HepG2 (cell line): ENCODE results near the gene HCFC1R1. TPM values are rescaled to one million over a fixed set of nuclear protein-coding genes. Genes with fewer than 3 reads are reported as not detected.

Experiments used
- ATAC-seq: fragments of 200-7000 bp; cut with Tn5 transposase; 3 replicates; pipeline ENCODE4 v1.9.1; 2020; ENCODE audit warnings: mild to moderate bottlenecking, moderate library complexity
- BruUV-seq: library from RNA; stranded (reverse); fragments of 400-500 nt; replicated peaks from 2 replicates; lab custom pipeline; 2021; lab: Mats Ljungman, UMichigan
- CTCF ChIA-PET: fragments of 300-600 bp; formaldehyde crosslinking; extraction: SDS; loops from one replicate; lab custom pipeline; 2021; ENCODE audit warnings: low total read pairs, inconsistent platforms, low intra/inter-chr PET ratio; lab: Yijun Ruan, JAX
- POLR2A ChIA-PET: fragments of 350-600 bp; sonication (Branson Sonifier 250); formaldehyde crosslinking; loops from one replicate; lab custom pipeline; 2020; ENCODE audit warnings: antibody characterized with exemption, inconsistent platforms; lab: Yijun Ruan, JAX
- DNase-seq: peaks from one replicate; pipeline ENCODE4 v3.0.0-alpha.2; 2015; ENCODE audit warnings: low spot score
- FAIRE-seq: peaks from 3 replicates; lab custom pipeline; 2011; peaks lifted over from hg19 to GRCh38; lab: Jason Lieb, UNC
- H2AFZ ChIP-seq: one replicate; pipeline ENCODE4 v1.6.1; 2011; ENCODE audit warnings: low read length, inconsistent platforms
- H3K27ac ChIP-seq: fragments of 300-600 bp; 3 replicates; pipeline ENCODE4 v1.8.0; 2011; ENCODE audit warnings: mixed run types, mild to moderate bottlenecking, mixed read lengths, low read length, inconsistent platforms; ENCODE audit not compliant: insufficient read depth; ENCODE audit errors: extremely low read length
- H3K27me3 ChIP-seq, 2 experiments: fragments of 200-600 bp in 1 of 2; 2 replicates in 1 of 2; 3 replicates in 1 of 2; pipeline versions ENCODE4 v1.6.0 to v1.8.0; 2011; ENCODE audit warnings: low read length in 2 of 2, mild to moderate bottlenecking in 2 of 2, moderate library complexity in 2 of 2, inconsistent platforms in 1 of 2; ENCODE audit not compliant: insufficient read depth in 2 of 2, control insufficient read depth in 1 of 2
- H3K36me3 ChIP-seq, 2 experiments: fragments of 200-600 bp in 1 of 2; replicated peaks in 1 of 2; 2 replicates in 1 of 2; 3 replicates in 1 of 2; pipeline versions ENCODE4 v1.5.1 to v1.8.0; 2011; ENCODE audit warnings: low read length in 2 of 2, inconsistent platforms in 1 of 2; ENCODE audit not compliant: insufficient read depth in 2 of 2, control insufficient read depth in 1 of 2
- H3K4me1 ChIP-seq: 2 replicates; pipeline ENCODE4 v1.5.1; 2012; ENCODE audit warnings: low read length, inconsistent platforms; ENCODE audit not compliant: insufficient read depth
- H3K4me2 ChIP-seq: 2 replicates; pipeline ENCODE4 v1.6.0; 2011; ENCODE audit warnings: low read depth, low read length, inconsistent platforms
- H3K4me3 ChIP-seq, 3 experiments: fragments of 200-600 bp in 1 of 3; sonication (generic), shearing (Covaris generic) in 1 of 3; replicated peaks in 1 of 3; 2 replicates each; pipeline ENCODE4 v1.5.1; 2011 to 2016; ENCODE audit warnings: low read length in 3 of 3, inconsistent platforms in 2 of 3, low read depth in 2 of 3, mild to moderate bottlenecking in 2 of 3, control low read depth in 1 of 3, mixed read lengths in 1 of 3; ENCODE audit not compliant: insufficient read depth in 1 of 3
- H3K79me2 ChIP-seq: one replicate; pipeline ENCODE4 v1.6.1; 2011; ENCODE audit warnings: low read length, inconsistent platforms; ENCODE audit not compliant: insufficient read depth
- H3K9ac ChIP-seq: 2 replicates; pipeline ENCODE4 v1.6.0; 2011; ENCODE audit warnings: mild to moderate bottlenecking, low read depth, low read length, inconsistent platforms; ENCODE audit not compliant: insufficient read depth
- H3K9me3 ChIP-seq: 2 replicates; pipeline ENCODE4 v1.5.1; 2012; ENCODE audit warnings: mild to moderate bottlenecking, low read length
- H4K20me1 ChIP-seq: 2 replicates; pipeline ENCODE4 v1.6.0; 2011; ENCODE audit warnings: inconsistent platforms, mild to moderate bottlenecking, low read length, moderate library complexity; ENCODE audit not compliant: insufficient read depth
- KDM2A ChIP-seq: sonication (generic); formaldehyde crosslinking; IDR thresholded peaks from 2 replicates; pipeline ENCODE4 v1.4.0; 2020; ENCODE audit warnings: low read depth, missing genetic modification reagents, borderline replicate concordance
- MXI1 ChIP-seq: IDR thresholded peaks from 3 replicates; pipeline ENCODE4 v1.6.1; 2012; ENCODE audit warnings: low read depth, low read length, inconsistent platforms, borderline replicate concordance
- PAF1 ChIP-seq: IDR thresholded peaks from 2 replicates; pipeline ENCODE4 v1.6.1; 2016; ENCODE audit warnings: missing genetic modification reagents, missing compliant biosample characterization
- POLR2A ChIP-seq, 2 experiments: IDR thresholded peaks; 2 replicates each; pipeline ENCODE4 v1.6.1; 2011; ENCODE audit warnings: low read depth in 2 of 2, low read length in 2 of 2, mild to moderate bottlenecking in 1 of 2, moderate library complexity in 1 of 2; ENCODE audit not compliant: insufficient read depth in 1 of 2
- POLR2AphosphoS5 ChIP-seq: IDR thresholded peaks from 2 replicates; pipeline ENCODE4 v1.6.1; 2012; ENCODE audit warnings: low read depth, low read length
- POLR2G ChIP-seq: fragments of 200-400 bp; formaldehyde crosslinking; IDR thresholded peaks from 2 replicates; pipeline ENCODE4 v1.6.1; 2018; ENCODE audit warnings: mild to moderate bottlenecking, low read depth, low read length, moderate library complexity
- TRIM22 ChIP-seq: fragments of 450-650 bp; IDR thresholded peaks from 2 replicates; pipeline ENCODE4 v1.6.1; 2017
- ZFAT ChIP-seq: sonication (generic); formaldehyde crosslinking; conservative IDR thresholded peaks from 2 replicates; pipeline ENCODE4 v1.8.1; 2023; ENCODE audit warnings: missing genetic modification reagents, inconsistent platforms
- ZFP36L2 ChIP-seq: sonication (generic); formaldehyde crosslinking; IDR thresholded peaks from 2 replicates; pipeline ENCODE4 v1.4.0; 2020; ENCODE audit warnings: missing genetic modification reagents
- ZKSCAN8 ChIP-seq: IDR thresholded peaks from 2 replicates; pipeline ENCODE4 v1.6.1; 2016; ENCODE audit warnings: borderline replicate concordance, missing genetic modification reagents, missing compliant biosample characterization
- WGBS: methylation state at CpG from one replicate; pipeline ENCODE4 v1.1.6; 2017; ENCODE audit warnings: low lambda C conversion rate; 5-methylcytosine and 5-hydroxymethylcytosine counted together
- in situ Hi-C: cut with HindIII; loops from 2 replicates; pipeline ENCODE4 v1.10.0; 2017; ENCODE audit warnings: low pct_unique_long_range_greater_than_20kb; ENCODE audit not compliant: extremely low pct_ligation_motif_present
- intact Hi-C: fragments of 100-400 bp; cut with micrococcal nuclease; formaldehyde crosslinking; loops from one replicate; pipeline ENCODE4 v1.10.0; 2022; ENCODE audit not compliant: unreplicated experiment
- polyA plus RNA-seq, 8 experiments: library from polyadenylated mRNA; depleted of rRNA in 3 of 8; stranded (reverse) in 7 of 8; unstranded in 1 of 8; fragments of >200 nt; fragmentation: Illumina TruSeq in 4 of 8; extraction: Trizol in 4 of 8; gene quantifications; 2 replicates each; pipeline versions ENCODE4 v1.2.1 to v1.2.3, GENCODE V29; 2011 to 2016; ENCODE audit warnings: low read depth in 4 of 8, missing spikeins in 1 of 8, mixed read lengths in 1 of 8; ENCODE audit not compliant: insufficient read depth in 1 of 8
- total RNA-seq, 5 experiments: library from RNA; depleted of rRNA; stranded (reverse); fragments of >200 nt; fragmentation: Illumina TruSeq; extraction: Trizol; gene quantifications; 2 replicates each; pipeline ENCODE4 v1.2.3, GENCODE V29; 2016; ENCODE audit warnings: low read depth in 1 of 5

The HCFC1R1 gene
- total and polyA plus RNA-seq, 2 of the 13 experiments (the other 11 are each of a cell fraction or from before 2014, with no cell fraction given), result 13.8 to 16.1 TPM

- intact Hi-C loops, result no loop called here
- Histone ChIP-seq H3K79me2 (peaks cover 3% of the 10 kb centered on the region), H3K27me3 (peaks cover 2 to 13% of the 10 kb centered on the region in 2 experiments; a peak in 4 of 5 replicates), H3K9me3 (no peaks in the 10 kb centered on the region), H3K36me3 (peaks cover 9 to 16% of the 10 kb centered on the region in 2 experiments; a peak in 2 of 5 replicates), H3K27ac (no peak overlapping the region), H3K4me1 (peaks cover 22% of the 10 kb centered on the region), H3K4me3 (no peak overlapping the region), H3K4me2 (no peak overlapping the region), H4K20me1 (no peaks in the 10 kb centered on the region), H2AFZ (no peak overlapping the region), H3K9ac (no peak overlapping the region)
- POLR2A ChIA-PET, result interaction anchor here (2.7 to 4.4 kb wide), 2 partner anchors 12 to 15 kb away, joined by 11 to 30 read pairs; no protein-coding TSS in a partner anchor
- CTCF ChIA-PET, result no interaction called here
- WGBS, result 45% methylated on average over 7 of the region's 7 CpGs
- in situ Hi-C loops, result no loop called here
- DNase-seq, result no peak
- FAIRE-seq, result no peak
- BruUV-seq, result no TSS peak
- ATAC-seq, result no peak; the same call in 2 of the 3 replicates
- TF ChIP-seq ZKSCAN8, result no peak
- TF ChIP-seq POLR2G, result peak; percentile 41; the same call in 1 of the 2 replicates
- TF ChIP-seq POLR2A (IDR thresholded peaks at IDR 0.05; ENCODE audit: insufficient read depth in 1 of 2, low read depth in 2 of 2, low read length in 2 of 2), result peak in 1 of 2 experiments; percentile 25; a peak in 1 of 4 replicates
- no peak for TF ChIP-seq MXI1
- TF ChIP-seq PAF1, result 0 out of 2 replicates have a peak, but pooled peaks have one; percentile 50
- 0 out of 2 replicates have a peak, but pooled peaks have one; percentile 15 for TF ChIP-seq KDM2A (CRISPR knock-in tag)
Measured at GRCh38 chr16:3071655-3072054, 47.9 kb upstream of the HCFC1R1 start.

- FAIRE-seq (no peak), ATAC-seq (no peak), DNase-seq (no peak)
- intact Hi-C loops (no loop called here), in situ Hi-C loops (no loop called here)
- H3K27ac ChIP-seq, result no peak overlapping the region
- CTCF ChIA-PET, result no interaction called here
- no peak overlapping the region for H2AFZ ChIP-seq
- H3K4me2 ChIP-seq, result no peak overlapping the region
- H3K9ac ChIP-seq, result no peak overlapping the region
- BruUV-seq, result no TSS peak
- H3K9me3 ChIP-seq, result no peaks in the 10 kb centered on the region
- H3K4me1 ChIP-seq, result peaks cover 27% of the 10 kb centered on the region
- no peak for TF ChIP-seq TRIM22
- peak in 1 of 2 experiments; percentile 11; a peak in 1 of 4 replicates for TF ChIP-seq POLR2A (IDR thresholded peaks at IDR 0.05; ENCODE audit: insufficient read depth in 1 of 2, low read depth in 2 of 2, low read length in 2 of 2)
- TF ChIP-seq POLR2G, result peak; percentile 47
- TF ChIP-seq ZFAT, result no peak
- TF ChIP-seq ZFP36L2 (CRISPR knock-in tag), result no peak
- TF ChIP-seq POLR2AphosphoS5, result peak; percentile 31; the same call in 1 of the 2 replicates
- no peak overlapping the region for H3K4me3 ChIP-seq
- H3K36me3 ChIP-seq, result peaks cover 9 to 16% of the 10 kb centered on the region in 2 experiments; a peak in 2 of 5 replicates
- WGBS, result 62% methylated on average over 3 of the region's 9 CpGs
- H4K20me1 ChIP-seq, result no peaks in the 10 kb centered on the region
- H3K79me2 ChIP-seq, result peaks cover 13% of the 10 kb centered on the region
- H3K27me3 ChIP-seq, result peaks cover 2 to 13% of the 10 kb centered on the region in 2 experiments; a peak in 4 of 5 replicates
- POLR2A ChIA-PET, result interaction anchor here (1.2 to 4.4 kb wide), 3 partner anchors 11 to 16 kb away, joined by 6 to 30 read pairs (median 11); no protein-coding TSS in a partner anchor
Measured at GRCh38 chr16:3070608-3071111, 46.9 kb upstream of the HCFC1R1 start.
